ENCODE data around the gene ZBTB39.
"Not testable (repeated sequence)": the region's sequence is repeated elsewhere in the genome, so short reads cannot be mapped to it uniquely, and the experiment has no call there.

ZBTB39 gene

DNA sequence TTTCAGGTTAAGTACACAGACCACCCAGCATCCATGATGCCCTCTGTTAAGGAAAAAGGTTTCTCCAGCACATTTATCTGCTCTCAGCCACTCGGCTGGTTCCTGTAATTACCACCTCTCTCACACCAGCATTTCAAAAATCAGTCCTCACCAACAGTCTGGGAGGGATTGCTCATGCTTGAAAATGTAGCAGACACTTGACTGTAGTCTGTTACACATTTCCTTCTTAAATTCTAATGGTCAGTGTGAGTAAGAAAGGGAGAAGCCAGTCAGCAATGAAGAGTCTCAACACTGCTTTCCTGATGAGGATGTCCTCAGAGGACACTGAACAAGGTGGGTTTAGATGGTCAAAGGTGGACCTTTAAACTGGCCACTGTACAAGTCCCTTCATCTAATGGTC is 6.0 kb downstream of the ZBTB39 start:
- DNase-seq (ENCODE audit: low spot score): no peak

DNA sequence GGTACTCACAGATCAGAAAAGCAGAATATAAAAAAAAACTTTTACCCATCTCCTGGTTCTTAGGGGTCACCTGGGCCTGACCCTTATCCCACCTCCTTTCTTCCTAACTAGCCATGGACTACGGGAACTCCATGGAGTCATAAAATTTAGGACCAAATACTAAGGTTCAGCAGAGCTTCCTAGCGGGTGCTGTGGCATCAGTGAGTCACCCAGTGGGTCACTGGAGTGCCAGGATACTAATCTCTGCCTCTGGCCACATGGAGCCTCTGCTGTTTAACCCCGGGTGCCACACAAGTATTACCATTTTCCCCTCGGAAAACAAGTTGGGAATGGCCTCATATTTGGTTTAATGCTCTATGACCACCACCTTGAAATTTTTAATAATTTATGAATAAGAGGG is 6.9 kb downstream of the ZBTB39 start:
- no peak for DNase-seq (ENCODE audit: low spot score)

DNA sequence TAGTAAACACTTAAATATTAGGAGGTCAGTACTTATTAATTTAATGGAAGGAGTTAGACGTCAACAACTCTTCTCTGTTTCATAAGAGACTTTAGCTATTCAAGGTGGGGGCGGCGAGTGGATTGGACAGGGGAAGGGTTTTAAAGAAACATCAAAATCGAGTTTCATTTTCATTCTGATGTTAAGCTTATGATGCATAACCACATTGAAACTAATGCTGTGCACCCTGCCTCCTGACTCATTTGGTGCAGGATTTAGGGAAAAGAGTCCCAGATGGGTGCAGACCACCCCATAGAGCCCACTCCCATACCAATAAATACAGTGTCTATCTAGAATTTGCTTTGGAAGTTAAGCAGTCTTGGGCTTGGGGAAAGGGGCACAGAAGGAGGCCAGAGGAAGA is 7.4 kb downstream of the ZBTB39 start:
- no peak for DNase-seq (ENCODE audit: low spot score)

DNA sequence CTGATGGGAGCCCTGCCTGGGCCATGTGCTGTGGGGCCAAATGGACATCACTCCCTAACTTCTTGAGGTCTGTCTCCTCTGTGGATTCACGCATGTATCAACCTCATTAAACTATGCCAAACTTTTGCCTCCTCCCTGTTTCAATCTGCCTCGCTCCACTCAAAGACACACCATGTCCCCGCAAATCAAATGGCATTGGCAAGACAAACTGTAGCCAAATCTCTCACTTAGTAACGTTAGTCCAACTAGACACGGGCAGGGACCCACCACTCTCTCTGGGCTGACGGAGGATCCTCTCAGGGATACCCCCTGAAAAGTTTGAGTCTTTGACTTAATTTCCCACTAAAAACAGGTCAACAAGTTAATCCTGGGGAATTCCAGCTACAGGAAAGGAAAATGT is 8.0 kb downstream of the ZBTB39 start:
- DNase-seq (ENCODE audit: low spot score): no peak

- no peak for DNase-seq (ENCODE audit: low spot score)
Observed at GRCh38 chr12:56996793-56997545, 9.4 kb downstream of the ZBTB39 start.

GRCh38 chr12:56995930-56996496 is 10.3 kb downstream of the ZBTB39 start:
- DNase-seq (ENCODE audit: low spot score): no peak

- DNase-seq (ENCODE audit: low spot score): no peak
Observed at GRCh38 chr12:56995201-56995929, 11.0 kb downstream of the ZBTB39 start.

DNA sequence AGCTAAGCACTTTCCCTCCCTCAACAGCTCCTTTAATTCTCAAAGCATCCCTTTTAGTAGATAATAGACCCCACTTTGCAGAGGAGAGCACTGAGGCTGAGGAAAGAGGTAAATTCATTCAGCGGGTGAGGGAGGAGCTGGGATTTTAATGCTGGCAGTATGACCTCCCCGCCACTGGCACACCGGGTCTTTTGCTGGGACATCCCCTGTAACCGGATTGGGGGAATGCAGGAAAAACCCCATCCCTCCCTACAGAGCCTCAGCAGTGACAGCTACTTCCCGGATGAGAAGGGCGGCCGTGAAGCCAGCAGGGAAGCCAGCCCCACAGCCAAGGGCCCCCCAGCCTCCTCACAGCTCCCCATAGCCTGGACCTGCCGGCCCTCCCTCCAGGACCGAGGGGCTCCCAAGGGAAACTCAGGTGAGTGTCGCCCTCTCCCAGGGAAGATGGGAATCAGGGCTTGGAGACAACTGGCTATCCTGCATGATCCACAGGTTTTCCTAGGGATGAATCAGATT is 12.1 kb downstream of the ZBTB39 start:
- no peak for DNase-seq (ENCODE audit: low spot score)

DNA sequence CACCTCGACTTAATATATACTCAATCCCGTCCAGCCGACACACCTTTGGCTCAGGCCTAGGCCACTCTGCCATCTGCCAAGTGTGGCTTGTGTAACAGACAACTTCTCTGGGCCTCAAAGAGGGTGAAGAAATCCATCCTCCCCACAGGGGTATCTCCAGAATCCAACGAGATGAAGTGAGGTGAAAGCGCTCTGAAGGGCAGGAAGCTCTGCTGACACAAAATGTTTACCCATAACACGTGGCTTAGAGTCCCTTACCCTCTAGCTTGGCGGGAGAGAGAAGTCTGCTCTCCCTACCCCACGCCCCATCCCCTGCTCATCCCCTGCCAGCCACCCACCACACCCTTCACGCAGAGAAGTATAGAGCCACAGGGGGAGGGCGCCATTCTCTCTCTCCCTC is 13.0 kb downstream of the ZBTB39 start:
- no peak for DNase-seq (ENCODE audit: low spot score)

DNA sequence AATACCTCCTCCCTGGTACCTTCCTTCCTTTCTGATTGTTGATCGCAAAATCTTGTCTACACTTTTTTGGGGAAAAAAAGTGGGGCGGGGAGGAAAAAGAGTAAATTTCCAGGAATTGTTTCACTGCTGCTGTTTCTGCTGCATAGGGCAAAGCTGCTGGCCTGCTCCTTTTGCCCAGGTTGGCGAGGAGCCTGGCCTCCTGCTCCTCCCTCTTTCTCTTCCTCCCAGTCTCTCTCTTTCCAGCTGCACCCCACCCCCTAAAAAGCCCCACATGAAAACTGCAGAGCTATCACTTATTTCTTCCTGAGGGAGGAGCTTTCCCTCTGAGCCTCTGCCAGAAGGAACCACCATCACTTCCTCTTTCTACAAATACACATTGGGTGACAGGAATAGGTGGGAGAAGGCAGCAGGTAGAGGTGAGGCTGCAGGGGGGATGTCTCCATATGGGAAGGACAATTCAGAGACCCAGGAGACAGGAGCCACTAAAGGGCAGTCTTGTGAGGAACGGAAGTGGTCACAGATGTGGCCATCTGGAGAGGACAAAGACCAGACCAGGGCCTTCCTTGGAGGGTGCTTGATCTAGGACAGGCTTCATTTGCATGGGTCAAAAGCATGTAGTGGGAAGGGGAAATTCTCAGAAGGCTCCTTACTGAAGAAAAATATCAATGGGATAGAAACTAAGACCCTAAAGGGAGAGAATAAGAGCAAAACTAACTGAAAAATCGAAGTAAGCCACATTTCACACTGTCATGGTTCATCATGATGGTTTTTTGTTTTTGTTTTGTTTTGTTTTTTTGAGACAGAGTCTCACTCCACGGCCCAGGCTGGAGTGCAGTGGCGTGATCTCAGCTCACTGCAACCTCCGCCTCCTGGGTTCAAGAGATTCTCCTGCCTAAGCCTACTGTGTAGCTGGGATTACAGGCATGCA is 14.8 kb downstream of the ZBTB39 start:
- DNase-seq (ENCODE audit: low spot score): no peak

DNA sequence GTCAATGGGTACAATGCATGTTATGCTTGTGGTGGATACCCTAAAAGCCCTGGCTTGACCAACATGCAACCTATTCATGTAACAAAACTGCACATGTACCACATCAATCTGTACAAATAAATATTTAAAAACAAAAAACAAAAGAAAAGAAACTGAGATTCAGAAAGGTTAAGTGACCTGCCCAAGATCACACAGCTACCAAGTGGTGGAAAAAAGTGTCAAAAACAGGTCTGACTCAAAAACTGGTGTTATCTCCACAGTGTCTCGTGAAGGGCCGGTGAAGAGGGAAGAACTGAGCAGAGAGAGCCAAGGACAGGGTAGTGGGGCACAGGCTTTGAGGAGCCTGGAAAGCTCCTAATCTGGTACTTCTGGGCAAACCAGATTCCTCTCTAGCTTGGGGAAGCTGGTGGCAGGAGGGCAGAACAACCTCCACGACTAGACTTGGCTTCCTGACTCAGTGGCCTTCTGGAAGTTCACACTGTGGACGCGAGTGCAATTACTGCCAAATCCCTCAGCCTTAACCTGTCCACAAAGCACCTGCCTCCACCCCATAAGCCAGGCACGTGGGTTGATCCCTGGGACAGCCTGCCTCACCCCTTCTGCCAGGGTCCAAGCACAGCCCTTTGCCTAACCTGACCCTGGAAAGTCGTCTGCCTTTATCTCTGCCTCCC is 15.6 kb downstream of the ZBTB39 start:
- DNase-seq (ENCODE audit: low spot score): no peak

GRCh38 chr12:56989861-56990610 is 16.3 kb downstream of the ZBTB39 start:
- DNase-seq (ENCODE audit: low spot score): no peak

DNA sequence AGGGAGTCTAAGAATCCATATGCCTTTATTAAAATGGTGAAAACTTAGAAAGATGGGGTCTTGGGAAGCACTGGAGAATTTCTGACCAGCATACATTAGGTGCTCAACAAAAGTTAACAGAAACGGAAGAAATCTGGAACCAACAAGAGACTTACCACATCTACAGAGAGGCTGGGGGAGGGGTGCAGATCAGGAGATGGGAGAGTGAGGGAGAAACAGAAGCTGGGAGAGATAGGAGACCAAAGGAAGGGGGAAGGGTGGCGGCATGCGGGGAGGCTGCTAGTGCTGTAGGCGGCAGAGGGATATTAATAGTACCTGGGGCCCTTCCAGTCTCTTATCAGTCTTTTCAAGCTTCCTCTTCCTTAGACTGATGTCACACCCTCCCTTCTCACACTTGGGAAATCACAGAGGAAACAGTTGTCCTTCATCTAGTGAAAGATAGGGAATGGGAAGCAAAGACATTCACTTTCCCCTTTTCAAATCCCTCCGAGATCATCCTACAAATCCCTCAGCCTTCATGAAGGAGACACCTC is 18.1 kb downstream of the ZBTB39 start:
- DNase-seq (ENCODE audit: low spot score): no peak

GRCh38 chr12:56987551-56988053 is 18.7 kb downstream of the ZBTB39 start:
- peak; percentile 84 for DNase-seq (ENCODE audit: low spot score)

- no peak for DNase-seq (ENCODE audit: low spot score)
Observed at GRCh38 chr12:56987011-56987410, 19.3 kb downstream of the ZBTB39 start.

- DNase-seq (ENCODE audit: low spot score): not testable (repeated sequence)
Observed at GRCh38 chr12:56985714-56986113, 20.6 kb downstream of the ZBTB39 start.

- DNase-seq (ENCODE audit: low spot score): no peak
Observed at GRCh38 chr12:56983386-56983785, 23.0 kb downstream of the ZBTB39 start.

GRCh38 chr12:56982578-56983236 is 23.6 kb downstream of the ZBTB39 start:
- not testable (repeated sequence) for DNase-seq (ENCODE audit: low spot score)

DNA sequence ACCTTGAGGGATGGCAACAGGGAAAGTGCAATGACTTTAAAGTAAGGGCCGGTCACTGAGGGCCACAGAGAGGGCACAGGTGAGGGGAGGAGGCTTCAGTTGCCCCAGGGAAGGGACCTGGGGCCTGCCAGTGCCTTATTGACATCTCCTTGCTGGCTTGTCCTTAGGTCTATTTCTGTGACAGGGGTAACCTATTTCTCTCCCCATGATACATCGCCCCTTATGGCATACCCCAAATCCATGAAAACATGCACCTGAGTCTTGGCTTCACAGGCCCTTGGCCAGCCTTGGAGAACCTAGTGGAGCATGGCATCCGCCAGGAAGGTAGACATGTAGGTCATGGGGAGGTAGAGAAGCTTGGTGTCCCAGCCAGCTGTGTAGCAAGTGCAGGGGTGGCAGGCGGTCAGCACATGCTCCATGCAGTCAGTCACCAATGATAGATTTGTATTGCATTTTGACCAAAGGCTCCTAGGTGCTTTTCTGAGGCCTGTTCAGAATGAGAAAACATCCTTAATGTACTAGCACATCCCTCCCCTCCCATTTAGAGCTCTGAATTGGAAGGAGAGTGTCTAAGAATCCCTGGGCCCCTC is 25.3 kb downstream of the ZBTB39 start:
- no peak for DNase-seq (ENCODE audit: low spot score)

Data from HuH-7 (cell line).